Glomerular visceral epithelial cell (primary cell): ENCODE measurements around the gene ERP29.
A peak's percentile ranks its signal among the peaks of the same experiment; 100 is the strongest.
"Not testable (repeated sequence)": the region's sequence is repeated elsewhere in the genome, so short reads cannot be mapped to it uniquely, and the experiment has no call there.

Source experiments
- DNase-seq: peaks from one replicate; pipeline ENCODE4 v3.0.0-alpha.2; 2016; ENCODE audit errors: extremely low spot score

Gene ERP29

DNA sequence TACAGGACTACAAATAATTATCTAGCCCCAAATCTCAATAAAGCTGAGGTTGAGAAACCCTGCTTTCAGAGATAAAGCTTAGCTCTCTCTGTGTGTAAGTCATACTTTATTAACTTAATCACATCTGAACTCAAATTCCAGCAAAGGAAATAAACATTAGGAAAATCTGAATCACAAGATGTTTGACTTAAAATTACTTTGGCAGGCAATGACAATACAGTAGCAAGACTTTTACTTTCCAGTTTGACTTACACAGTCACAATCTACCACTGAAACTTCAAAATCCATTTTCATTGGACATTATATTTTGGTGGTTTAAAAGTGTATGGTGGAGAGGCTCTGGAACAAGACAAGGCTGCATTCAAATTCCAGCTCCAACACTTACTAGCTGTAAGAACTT lies 11.7 kb upstream of the ERP29 start:
- no peak for DNase-seq

GRCh38 chr12:112004041-112004440 lies 9.2 kb upstream of the ERP29 start:
- no peak for DNase-seq

DNA sequence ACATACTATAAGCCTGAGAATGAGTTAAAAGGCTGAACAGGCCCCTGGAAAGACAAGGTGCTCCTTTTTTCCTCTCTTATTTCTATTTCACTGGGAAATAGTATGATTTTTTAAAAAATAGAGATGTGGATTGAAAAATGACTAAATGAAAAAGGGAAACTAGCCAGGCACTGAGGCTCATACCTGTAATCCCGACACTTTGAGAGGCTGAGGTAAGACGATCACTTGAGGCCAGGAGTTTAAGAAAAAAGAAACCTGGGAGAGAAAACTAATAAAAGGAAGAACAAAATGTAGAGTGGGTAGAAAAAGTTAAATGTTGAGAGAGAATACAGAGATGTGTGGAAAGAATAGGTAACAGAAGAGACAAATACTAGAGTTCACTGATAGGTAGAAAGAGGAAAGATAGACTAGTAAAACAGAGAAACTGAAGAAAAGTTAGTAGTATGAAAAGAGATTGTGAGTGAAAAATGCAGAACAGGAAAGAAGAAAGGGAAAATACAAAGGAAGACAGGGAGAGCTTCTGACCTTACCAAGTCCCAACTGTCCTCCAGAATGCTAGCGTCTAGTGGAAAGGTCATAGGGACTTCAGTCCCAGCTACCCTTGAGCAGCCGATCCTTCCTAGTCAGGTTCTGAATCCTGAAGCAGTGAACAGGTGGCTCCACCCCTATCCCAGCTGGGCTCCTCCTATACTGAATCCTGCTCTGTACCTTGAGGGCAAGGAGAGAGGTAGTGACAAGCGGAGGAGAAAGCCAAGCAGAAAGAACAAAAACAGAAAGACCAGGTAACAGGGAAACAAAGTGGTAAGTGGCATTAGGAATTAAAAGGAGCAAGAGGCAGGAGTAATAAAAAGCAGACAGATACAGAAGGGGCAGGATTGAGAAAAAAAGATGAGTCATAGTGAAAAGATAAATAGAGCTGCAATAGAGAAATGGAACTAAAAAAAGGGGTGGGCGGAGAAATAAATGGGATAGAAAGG lies 7.5 kb upstream of the ERP29 start:
- DNase-seq, result no peak

DNA sequence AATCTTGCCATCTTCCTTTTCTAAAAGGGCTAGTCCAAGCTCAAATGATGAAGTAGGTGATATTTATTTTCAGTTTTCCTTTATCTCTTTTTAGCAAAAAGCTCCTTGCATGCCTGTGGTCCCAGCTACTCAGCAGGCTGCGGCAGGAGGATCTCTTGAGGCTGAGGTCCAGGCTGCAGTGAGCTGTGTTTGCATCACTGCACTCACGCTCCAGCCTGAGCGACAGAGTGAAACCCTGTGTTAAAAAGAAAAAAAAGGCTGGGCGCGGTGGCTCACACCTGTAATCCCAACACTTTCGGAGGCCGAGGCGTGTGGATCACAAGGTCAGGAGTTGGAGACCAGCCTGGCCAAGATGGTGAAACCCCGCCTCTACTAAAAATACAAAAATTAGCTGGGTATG lies 5.3 kb upstream of the ERP29 start:
- peak; percentile 38 for DNase-seq

DNA sequence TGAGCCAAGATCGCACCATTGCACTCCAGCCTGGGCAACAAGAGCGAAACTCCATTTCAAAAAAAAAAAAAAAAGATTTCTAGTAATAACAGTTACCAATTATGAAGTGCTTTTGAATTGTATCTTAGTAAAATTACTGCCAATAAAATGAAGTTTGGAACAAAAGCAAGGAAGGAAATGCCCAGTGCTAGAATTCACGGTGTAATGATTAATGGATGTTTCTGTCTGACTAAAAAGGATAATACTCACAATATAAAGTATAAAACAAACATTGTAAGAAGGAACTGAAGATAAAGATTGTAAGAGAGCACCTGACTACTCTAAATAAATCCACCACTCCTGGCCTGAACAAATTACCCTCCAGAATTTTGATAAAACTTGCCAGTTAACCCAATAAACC lies 4.3 kb upstream of the ERP29 start:
- DNase-seq, result no peak

DNA sequence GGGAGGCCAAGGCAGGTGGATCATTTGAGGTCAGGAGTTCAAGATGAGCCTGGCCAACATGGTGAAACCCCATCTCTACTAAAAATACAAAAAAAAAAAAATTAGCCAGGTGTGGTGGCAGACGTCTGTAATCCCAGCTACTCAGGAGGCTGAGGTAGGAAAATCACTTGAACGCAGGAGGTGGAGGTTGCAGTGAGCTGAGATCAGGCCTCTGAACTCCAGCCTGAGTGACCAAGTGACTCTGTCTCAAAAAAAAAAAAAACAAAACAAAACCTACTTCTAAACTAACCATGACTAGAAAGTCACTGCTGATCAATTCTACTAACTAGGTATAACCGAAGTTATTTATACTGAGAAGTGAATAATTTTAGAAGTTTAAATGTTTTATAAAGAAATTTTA lies 3.6 kb upstream of the ERP29 start:
- not testable (repeated sequence) for DNase-seq

GRCh38 chr12:112010415-112011344 lies 2.5 kb upstream of the ERP29 start:
- no peak for DNase-seq

DNA sequence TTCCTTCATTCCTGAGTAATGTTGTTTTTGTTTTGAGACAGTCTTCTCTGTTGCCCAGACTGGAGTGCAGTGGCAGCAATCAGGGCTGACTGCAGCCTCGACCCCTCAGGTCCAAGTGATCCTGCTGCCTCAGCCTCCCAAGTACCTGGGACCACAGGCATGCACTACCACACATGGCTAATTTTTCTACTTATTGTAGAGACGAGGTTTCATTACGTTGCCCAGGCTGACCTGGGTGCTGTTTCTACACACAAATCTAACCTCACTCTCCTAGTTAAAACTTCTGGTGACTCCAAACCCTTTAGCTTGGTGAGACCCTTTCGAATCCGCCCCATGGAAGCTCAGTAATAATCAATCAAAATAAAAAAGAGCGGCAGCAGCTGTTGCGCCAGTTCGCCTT lies 1.5 kb upstream of the ERP29 start:
- no peak for DNase-seq

GRCh38 chr12:112013601-112014402 lies 576 bp downstream of the ERP29 start:
- DNase-seq, result peak; percentile 61

GRCh38 chr12:112015938-112016337 lies 2.7 kb downstream of the ERP29 start:
- no peak for DNase-seq

- no peak for DNase-seq
Observed at GRCh38 chr12:112017041-112017440, 3.8 kb downstream of the ERP29 start.

- peak; percentile 26 for DNase-seq
Observed at GRCh38 chr12:112018571-112019237, 5.5 kb downstream of the ERP29 start.

DNA sequence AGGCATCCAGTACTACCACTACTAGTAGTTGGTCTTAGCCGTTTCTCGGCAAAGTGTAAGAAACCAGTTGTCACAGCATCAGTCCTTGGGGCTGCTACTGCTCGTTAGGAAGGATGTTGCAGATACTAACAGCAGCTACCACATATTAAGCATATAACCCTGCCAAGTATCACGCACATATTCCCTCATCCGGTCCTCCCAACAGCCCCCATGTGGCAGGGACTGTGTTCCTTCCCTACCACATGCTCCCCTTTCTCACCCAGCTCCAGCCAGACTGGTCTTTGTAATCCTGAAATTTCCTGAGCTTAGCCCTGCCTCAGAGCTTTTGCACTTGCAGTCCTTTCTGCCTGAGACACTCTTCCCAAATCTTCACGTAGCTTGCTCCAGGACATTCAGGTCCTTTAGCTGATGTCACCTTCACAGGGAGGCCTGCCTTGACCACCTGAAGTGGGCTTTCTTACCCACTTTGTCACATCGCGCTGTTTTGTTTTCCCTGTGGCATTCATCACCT lies 7.8 kb downstream of the ERP29 start:
- DNase-seq, result no peak

GRCh38 chr12:112022241-112023016 lies 9.2 kb downstream of the ERP29 start:
- no peak for DNase-seq

- DNase-seq, result no peak
Observed at GRCh38 chr12:112023759-112024396, 10.7 kb downstream of the ERP29 start.

- DNase-seq, result no peak
Observed at GRCh38 chr12:112025808-112026375, 12.7 kb downstream of the ERP29 start.

- no peak for DNase-seq
Observed at GRCh38 chr12:112029301-112029700, 16.1 kb downstream of the ERP29 start.

- DNase-seq, result no peak
Observed at GRCh38 chr12:112031472-112031871, 18.2 kb downstream of the ERP29 start.

DNA sequence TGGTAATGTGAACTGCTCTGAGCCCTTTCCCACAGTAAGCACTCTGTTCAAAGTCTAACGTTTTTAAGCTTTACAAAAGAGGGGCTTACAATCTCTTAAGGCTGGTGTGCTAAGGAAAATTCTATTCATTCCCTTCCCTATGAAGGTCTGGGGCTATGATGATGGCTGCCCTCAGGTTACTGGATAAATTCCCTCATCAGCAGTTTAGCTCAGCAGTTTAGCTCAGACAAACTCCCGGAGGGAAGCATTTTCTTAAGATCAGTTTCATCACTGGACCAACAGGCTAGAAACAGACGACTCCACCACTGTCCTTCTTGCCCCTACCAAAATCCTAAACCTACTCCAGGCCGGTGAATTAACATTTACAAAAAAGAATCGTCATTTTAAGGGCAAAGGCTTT lies 19.1 kb downstream of the ERP29 start:
- no peak for DNase-seq
